Measurements from ENCODE around the gene CRB1.

The CRB1 gene

GRCh38 chr1:197234581-197234980 lies 33.5 kb upstream of the CRB1 start:
- H3K4me3 ChIP-seq (ENCODE audit: control insufficient read depth, low read depth, low read length) = no peak overlapping the region
- DNase-seq (ENCODE audit: low read depth) = no peak
- TF ChIP-seq CTCF (IDR thresholded peaks at IDR 0.05; ENCODE audit: control insufficient read depth, insufficient read depth, low read depth, low read length, missing control alignments) = no peak

GRCh38 chr1:197235355-197235754 lies 32.7 kb upstream of the CRB1 start:
- no peak overlapping the region for H3K4me3 ChIP-seq (ENCODE audit: control insufficient read depth, low read depth, low read length)
- no peak for DNase-seq (ENCODE audit: low read depth)
- no peak for TF ChIP-seq CTCF (IDR thresholded peaks at IDR 0.05; ENCODE audit: control insufficient read depth, insufficient read depth, low read depth, low read length, missing control alignments)

GRCh38 chr1:197247465-197247864 lies 20.6 kb upstream of the CRB1 start:
- DNase-seq (ENCODE audit: low read depth) = no peak
- no peak for TF ChIP-seq CTCF (IDR thresholded peaks at IDR 0.05; ENCODE audit: control insufficient read depth, insufficient read depth, low read depth, low read length, missing control alignments)
- no peak overlapping the region for H3K4me3 ChIP-seq (ENCODE audit: control insufficient read depth, low read depth, low read length)

GRCh38 chr1:197249324-197249723 lies 18.7 kb upstream of the CRB1 start:
- TF ChIP-seq CTCF (IDR thresholded peaks at IDR 0.05; ENCODE audit: control insufficient read depth, insufficient read depth, low read depth, low read length, missing control alignments) = no peak
- H3K4me3 ChIP-seq (ENCODE audit: control insufficient read depth, low read depth, low read length) = no peak overlapping the region
- DNase-seq (ENCODE audit: low read depth) = no peak

GRCh38 chr1:197250616-197251015 lies 17.4 kb upstream of the CRB1 start:
- no peak overlapping the region for H3K4me3 ChIP-seq (ENCODE audit: control insufficient read depth, low read depth, low read length)
- DNase-seq (ENCODE audit: low read depth) = no peak

GRCh38 chr1:197252973-197253372 lies 15.1 kb upstream of the CRB1 start:
- TF ChIP-seq CTCF (IDR thresholded peaks at IDR 0.05; ENCODE audit: control insufficient read depth, insufficient read depth, low read depth, low read length, missing control alignments) = no peak
- DNase-seq (ENCODE audit: low read depth) = no peak
- no peak overlapping the region for H3K4me3 ChIP-seq (ENCODE audit: control insufficient read depth, low read depth, low read length)

More at GRCh38 chr1:197250616-197251015, 17.4 kb upstream of the CRB1 start:
- TF ChIP-seq CTCF (IDR thresholded peaks at IDR 0.05; ENCODE audit: control insufficient read depth, insufficient read depth, low read depth, low read length, missing control alignments) = no peak

- H3K4me3 ChIP-seq (ENCODE audit: control insufficient read depth, low read depth, low read length) = no peak overlapping the region
- DNase-seq (ENCODE audit: low read depth) = no peak
- TF ChIP-seq CTCF (IDR thresholded peaks at IDR 0.05; ENCODE audit: control insufficient read depth, insufficient read depth, low read depth, low read length, missing control alignments) = no peak
Observed at GRCh38 chr1:197254866-197255265, 13.2 kb upstream of the CRB1 start.
